HG02642 (cell line): ENCODE results near the gene MED12.
A peak's percentile ranks its signal among the peaks of the same experiment; 100 is the strongest.
"Not testable (repeated sequence)": the region's sequence is repeated elsewhere in the genome, so short reads cannot be mapped to it uniquely, and the experiment has no call there.

Experiments used
- ATAC-seq: cut with Tn5 transposase; IDR thresholded peaks from one replicate; pipeline ENCODE4 v1.9.1; 2021; ENCODE audit warnings: mild to moderate bottlenecking; ENCODE audit not compliant: unreplicated experiment, poor library complexity

MED12 gene

GRCh38 chrX:71158603-71159002 is 40.2 kb downstream of the MED12 start:
- ATAC-seq = no peak

- no peak for ATAC-seq
Observed at GRCh38 chrX:71159335-71159734, 40.9 kb downstream of the MED12 start.

DNA sequence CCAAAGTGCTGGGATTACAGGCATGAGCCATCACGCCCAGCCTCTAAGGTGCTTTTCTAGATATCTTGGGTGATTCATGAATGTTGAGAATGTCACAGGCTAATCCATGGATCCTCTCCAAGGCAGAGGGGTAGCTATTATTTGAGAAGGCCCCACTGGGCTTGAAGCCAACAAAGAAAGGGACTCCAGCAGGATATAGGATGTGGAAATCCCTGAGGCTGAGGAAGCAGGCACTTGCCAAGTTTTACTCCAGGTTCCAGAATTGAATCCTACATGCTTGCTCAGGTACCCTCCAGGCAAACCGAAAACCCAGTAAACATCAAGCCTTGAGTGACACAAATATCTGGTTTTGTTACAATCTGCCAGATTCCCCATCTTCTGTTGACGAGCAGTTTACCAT is 42.1 kb downstream of the MED12 start:
- no peak for ATAC-seq

DNA sequence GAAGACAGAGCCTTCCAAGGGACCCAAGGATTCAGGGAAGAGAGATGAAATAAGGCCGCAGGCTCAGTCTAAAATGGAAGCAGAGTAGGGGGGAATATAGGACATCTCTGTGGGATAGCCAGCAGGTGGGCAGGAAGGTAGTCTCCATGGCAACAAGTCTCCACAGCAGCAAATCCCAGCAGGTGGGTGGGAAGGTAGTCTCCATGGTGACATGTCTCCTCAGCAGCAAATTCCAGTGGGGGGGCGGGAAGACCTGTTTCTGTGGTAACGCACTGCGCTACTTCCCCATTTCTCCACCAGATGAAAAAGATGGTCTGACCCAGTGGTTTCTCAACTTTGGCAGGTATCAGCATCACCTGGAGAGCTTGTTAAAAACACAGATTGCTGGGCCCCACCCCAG is 44.6 kb downstream of the MED12 start:
- ATAC-seq = no peak

DNA sequence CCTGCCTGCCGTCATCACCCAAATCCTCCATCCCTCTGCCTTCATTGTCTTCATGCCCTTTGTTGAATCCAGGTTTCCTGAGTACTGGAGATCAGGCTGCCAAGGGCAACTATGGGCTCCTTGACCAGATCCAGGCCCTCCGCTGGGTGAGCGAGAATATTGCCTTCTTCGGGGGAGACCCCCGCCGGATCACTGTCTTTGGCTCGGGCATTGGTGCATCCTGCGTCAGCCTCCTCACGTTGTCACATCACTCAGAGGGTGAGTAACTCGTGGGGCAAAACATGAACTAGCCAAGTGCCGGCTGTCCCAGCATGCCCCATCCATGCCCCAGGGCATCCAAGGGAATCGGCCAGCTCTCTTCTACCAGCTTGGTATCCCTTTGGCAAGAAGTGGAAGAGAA is 45.7 kb downstream of the MED12 start:
- ATAC-seq = no peak

- no peak for ATAC-seq
Observed at GRCh38 chrX:71166461-71166860, 48.1 kb downstream of the MED12 start.

DNA sequence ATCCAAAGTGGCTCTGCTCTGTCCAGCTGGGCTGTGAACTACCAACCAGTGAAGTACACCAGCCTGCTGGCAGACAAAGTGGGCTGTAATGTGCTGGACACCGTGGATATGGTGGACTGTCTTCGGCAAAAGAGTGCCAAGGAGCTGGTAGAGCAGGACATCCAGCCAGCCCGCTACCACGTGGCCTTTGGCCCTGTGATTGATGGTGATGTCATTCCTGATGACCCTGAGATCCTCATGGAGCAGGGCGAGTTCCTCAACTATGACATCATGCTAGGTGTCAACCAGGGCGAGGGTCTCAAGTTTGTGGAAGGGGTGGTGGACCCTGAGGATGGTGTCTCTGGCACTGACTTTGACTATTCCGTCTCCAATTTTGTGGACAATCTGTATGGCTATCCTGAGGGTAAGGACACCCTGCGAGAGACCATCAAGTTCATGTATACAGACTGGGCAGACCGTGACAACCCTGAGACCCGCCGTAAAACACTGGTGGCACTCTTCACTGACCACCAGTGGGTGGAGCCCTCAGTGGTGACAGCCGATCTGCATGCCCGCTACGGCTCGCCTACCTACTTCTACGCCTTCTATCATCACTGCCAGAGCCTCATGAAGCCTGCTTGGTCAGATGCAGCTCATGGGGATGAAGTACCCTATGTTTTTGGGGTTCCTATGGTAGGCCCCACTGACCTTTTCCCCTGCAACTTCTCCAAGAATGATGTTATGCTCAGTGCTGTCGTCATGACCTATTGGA is 48.8 kb downstream of the MED12 start:
- ATAC-seq = no peak

DNA sequence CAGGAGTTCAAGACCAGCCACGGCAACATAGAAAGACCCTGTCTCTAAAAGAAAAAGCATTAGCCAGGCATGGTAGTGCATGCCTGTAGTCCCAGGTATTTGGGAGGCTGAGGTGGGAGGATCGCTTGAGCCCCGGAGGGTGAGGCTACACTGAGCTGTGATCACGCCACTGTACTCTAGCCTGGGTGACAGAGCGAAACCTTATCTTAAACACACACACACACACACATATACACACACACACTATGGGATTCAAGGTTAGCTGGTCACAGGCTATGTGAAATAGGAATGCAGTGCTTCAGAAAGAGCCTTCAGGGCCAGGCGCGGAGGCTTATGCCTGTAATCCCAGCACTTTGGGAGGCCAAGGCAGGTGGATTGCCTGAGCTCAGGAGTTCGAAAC is 49.7 kb downstream of the MED12 start:
- no peak for ATAC-seq

GRCh38 chrX:71169586-71169985 is 51.2 kb downstream of the MED12 start:
- ATAC-seq = no peak

DNA sequence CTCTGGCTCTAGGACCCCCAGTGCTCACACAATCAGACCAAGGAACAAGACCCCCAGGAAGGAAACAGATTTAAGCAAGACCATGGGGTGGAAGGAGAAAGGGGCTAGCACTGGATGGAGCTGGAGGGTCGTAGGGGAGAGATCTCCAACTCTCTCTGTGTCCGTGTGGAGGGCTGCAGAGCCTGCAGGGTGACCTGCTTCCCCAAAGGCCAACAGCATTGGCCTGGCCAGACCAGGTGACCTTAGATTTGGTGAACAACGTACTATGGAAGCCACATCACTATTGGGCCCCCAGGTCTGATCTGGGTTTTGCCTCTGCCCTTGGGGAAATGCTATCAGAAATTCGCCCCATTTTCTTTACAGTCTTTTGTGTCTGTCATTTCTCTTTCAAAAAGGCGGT is 52.3 kb downstream of the MED12 start:
- no peak for ATAC-seq

GRCh38 chrX:71171110-71171801 is 52.9 kb downstream of the MED12 start:
- no peak for ATAC-seq

DNA sequence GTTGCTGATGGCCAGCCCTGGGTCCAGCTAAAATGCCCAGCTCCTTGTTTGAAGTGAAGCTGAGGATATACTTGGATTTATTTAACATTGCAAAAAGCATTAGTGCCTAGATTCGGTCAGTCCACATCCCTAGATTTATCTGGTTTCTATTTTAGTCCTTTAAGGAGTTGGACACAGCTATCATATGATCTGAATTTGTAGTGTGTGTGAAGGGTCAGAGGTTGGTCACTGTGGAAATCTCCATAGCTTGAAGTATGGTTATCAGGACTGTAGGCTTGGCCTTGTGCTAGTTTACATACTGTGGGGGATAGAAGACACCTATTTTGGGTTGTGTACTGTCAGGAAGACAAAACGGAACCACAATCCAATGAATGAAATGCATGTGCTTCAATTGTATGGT is 55.0 kb downstream of the MED12 start:
- no peak for ATAC-seq

- no peak for ATAC-seq
Observed at GRCh38 chrX:71174795-71175194, 56.4 kb downstream of the MED12 start.

- no peak for ATAC-seq
Observed at GRCh38 chrX:71175531-71175930, 57.1 kb downstream of the MED12 start.

- no peak for ATAC-seq
Observed at GRCh38 chrX:71177327-71177726, 58.9 kb downstream of the MED12 start.

DNA sequence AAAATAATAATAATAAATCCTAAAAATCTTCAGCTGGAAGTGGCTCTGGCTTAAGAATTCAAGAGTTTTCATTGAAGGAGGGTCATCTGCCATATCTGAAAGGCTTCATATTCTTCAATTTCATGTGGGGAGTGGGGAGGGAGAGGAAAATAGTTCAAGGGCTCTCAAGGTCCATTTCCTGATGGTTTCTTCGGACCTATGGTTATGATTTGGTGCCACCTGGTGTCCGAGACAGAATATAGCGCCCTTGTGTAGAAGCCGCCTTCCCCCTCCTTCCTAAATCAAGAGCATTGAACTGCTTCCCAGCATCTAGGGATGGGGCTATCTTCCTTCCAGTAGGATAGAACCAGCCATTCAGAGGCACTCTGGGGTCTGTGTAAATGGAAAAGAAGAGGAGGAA is 60.5 kb downstream of the MED12 start:
- no peak for ATAC-seq

DNA sequence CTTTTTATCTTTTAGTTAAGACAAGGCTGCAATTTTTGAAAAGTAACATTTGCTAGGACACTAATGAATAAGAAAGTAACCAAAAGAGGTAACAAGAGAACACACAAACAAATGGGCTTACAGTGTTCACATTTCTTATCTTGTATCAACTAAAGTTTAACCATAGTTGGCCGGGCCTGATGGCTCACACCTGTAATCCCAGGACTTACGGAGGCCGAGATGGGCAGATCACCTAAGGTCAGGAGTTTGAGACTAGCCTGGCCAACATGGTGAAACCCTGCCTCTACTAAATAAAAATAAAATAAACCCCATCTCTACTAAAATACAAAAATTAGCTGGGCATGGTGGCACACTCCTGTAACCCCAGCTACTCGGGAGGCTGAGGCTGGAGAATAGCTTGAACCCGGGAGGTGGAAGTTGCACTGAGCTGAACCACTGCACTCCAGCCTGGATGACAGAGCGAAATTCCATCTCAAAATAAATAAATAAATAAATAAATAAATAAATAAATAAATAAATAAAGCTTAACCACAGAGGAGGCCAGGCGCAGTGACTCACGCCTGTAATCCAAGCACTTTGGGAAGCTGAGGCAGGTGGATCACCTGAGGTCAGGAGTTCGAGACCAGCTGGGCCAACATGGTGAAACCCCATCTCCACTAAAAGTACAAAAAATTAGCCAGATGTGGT is 62.3 kb downstream of the MED12 start:
- not testable (repeated sequence) for ATAC-seq

DNA sequence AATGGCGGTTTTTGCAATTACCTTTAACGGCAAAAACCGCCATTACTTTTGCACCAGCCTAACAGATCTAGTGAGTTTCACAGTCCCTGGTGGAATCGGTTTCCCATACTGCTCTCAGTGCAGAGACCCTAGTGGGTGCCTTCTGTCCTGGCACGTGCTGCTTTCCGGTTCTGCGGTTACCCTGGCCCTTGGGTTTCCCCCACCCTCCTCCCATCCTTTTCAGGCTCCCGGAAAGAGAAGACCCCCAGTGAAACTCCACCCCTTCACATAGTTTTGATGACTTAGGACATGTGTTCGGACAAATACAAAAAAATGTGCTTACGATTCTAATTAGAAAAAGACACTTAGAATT is 63.1 kb downstream of the MED12 start:
- ATAC-seq = peak; percentile 58

- peak; percentile 91 for ATAC-seq
Observed at GRCh38 chrX:71181910-71182799, 63.8 kb downstream of the MED12 start.

- no peak for ATAC-seq
Observed at GRCh38 chrX:71182871-71183270, 64.5 kb downstream of the MED12 start.

GRCh38 chrX:71183341-71183740 is 64.9 kb downstream of the MED12 start:
- ATAC-seq = no peak
